ENCODE results near the gene FAM111B. TPM values are rescaled to one million over a fixed set of nuclear protein-coding genes. Genes with fewer than 3 reads are reported as not detected.
A peak's percentile ranks its signal among the peaks of the same experiment; 100 is the strongest.

FAM111B gene
- polyA plus RNA-seq, 1 of the 3 experiments (the other 2 are of a cell fraction), result 0.94 TPM

- TF ChIP-seq REST (IDR thresholded peaks at IDR 0.05; ENCODE audit: low read depth, low read length) (no peak), EZH2phosphoT487 (IDR thresholded peaks at IDR 0.05; ENCODE audit: borderline replicate concordance, low read depth) (no peak), RAD21 (IDR thresholded peaks at IDR 0.05; ENCODE audit: low read length) (no peak), SMC3 (IDR thresholded peaks at IDR 0.05; ENCODE audit: low read depth, low read length) (no peak)
Observed at GRCh38 chr11:59157433-59157832, 50.4 kb downstream of the FAM111B start (continued).

GRCh38 chr11:59158206-59159068, 51.4 kb downstream of the FAM111B start:
- H3K79me2 ChIP-seq (ENCODE audit: insufficient read depth), result no peaks in the 10 kb centered on the region
- H3K9me3 ChIP-seq, result no peaks in the 10 kb centered on the region
- no peak overlapping the region for H3K4me2 ChIP-seq
- no peak overlapping the region for H2AFZ ChIP-seq (ENCODE audit: low read depth)
- peaks cover 10% of the 10 kb centered on the region; the same call in 1 of the 2 replicates for H3K27me3 ChIP-seq (ENCODE audit: insufficient read depth)
- H3K4me1 ChIP-seq (ENCODE audit: control insufficient read depth in 1 of 2, insufficient read depth in 2 of 2, low read depth in 1 of 2, low read length in 1 of 2), result no peaks in the 10 kb centered on the region
- no peaks in the 10 kb centered on the region for H4K20me1 ChIP-seq (ENCODE audit: insufficient read depth)
- no peaks in the 10 kb centered on the region for H3F3A ChIP-seq (replicated peaks; ENCODE audit: insufficient read depth)
- 47% methylated on average over 8 of the region's 8 CpGs for WGBS (ENCODE audit: low lambda C conversion rate)
- H3K9me2 ChIP-seq, result no peaks in the 10 kb centered on the region
- H3K9ac ChIP-seq, result no peak overlapping the region
- H3K36me3 ChIP-seq (replicated peaks in 1 of 2; ENCODE audit: control insufficient read depth in 1 of 2, insufficient read depth in 2 of 2, low read length in 1 of 2), result no peaks in the 10 kb centered on the region
- peak overlapping the region in 1 of 2 experiments; percentile 32; a peak in 1 of 4 replicates for H3K4me3 ChIP-seq (ENCODE audit: low read depth in 2 of 2, low read length in 1 of 2)
- H3K27ac ChIP-seq (ENCODE audit: low read depth in 2 of 2, low read length in 1 of 2), result no peak overlapping the region
- peak; percentile 66 for DNase-seq
- POLR2A ChIA-PET, result interaction anchor here (0.5 to 1.2 kb wide), 2 partner anchors 16 to 209 kb away, joined by 3 to 7 read pairs; partner anchors contain the start of gene FAM111A
- CTCF ChIA-PET, result interaction anchor here (0.6 to 3.4 kb wide), 49 partner anchors 9 to 1326 kb away, joined by 3 to 62 read pairs (median 4); partner anchors contain the start of genes DTX4, FAM111A, FAM111B and MPEG1
- TF ChIP-seq USF2 (IDR thresholded peaks at IDR 0.05; ENCODE audit: borderline replicate concordance, low read depth, low read length) (no peak), USF1 (IDR thresholded peaks at IDR 0.05; ENCODE audit: borderline replicate concordance, low read depth) (no peak), NFIC (IDR thresholded peaks at IDR 0.05; ENCODE audit: borderline replicate concordance) (no peak), TEAD4 (IDR thresholded peaks at IDR 0.05; ENCODE audit: borderline replicate concordance, insufficient read depth) (no peak), REST (IDR thresholded peaks at IDR 0.05; ENCODE audit: low read depth, low read length) (no peak), MAX (IDR thresholded peaks at IDR 0.05; ENCODE audit: low read depth) (no peak), TCF12 (IDR thresholded peaks at IDR 0.05) (no peak), GABPA (IDR thresholded peaks at IDR 0.05; ENCODE audit: low read depth) (no peak), FOSL2 (IDR thresholded peaks at IDR 0.05; ENCODE audit: borderline replicate concordance, low read depth) (no peak), PBX3 (IDR thresholded peaks at IDR 0.05) (peak; percentile 91), EP300 (IDR thresholded peaks at IDR 0.05; ENCODE audit: borderline replicate concordance in 1 of 2, low read depth in 1 of 2, low read length in 1 of 2) (no peak), RAD21 (IDR thresholded peaks at IDR 0.05; ENCODE audit: low read length) (peak; percentile 88), FOXM1 (IDR thresholded peaks at IDR 0.05; ENCODE audit: low read depth) (no peak), CHD2 (IDR thresholded peaks at IDR 0.05; ENCODE audit: low read length, partially characterized antibody) (no peak), RFX5 (IDR thresholded peaks at IDR 0.05; ENCODE audit: low read length) (no peak), SMC3 (IDR thresholded peaks at IDR 0.05; ENCODE audit: low read depth, low read length) (peak; percentile 48), MEF2A (IDR thresholded peaks at IDR 0.05; ENCODE audit: borderline replicate concordance, low read depth) (no peak), EZH2phosphoT487 (IDR thresholded peaks at IDR 0.05; ENCODE audit: borderline replicate concordance, low read depth) (no peak)
